Measurements from ENCODE around the gene LDHD. TPM values are rescaled to one million over a fixed set of nuclear protein-coding genes. Genes with fewer than 3 reads are reported as not detected.

LDHD gene
- total and polyA plus RNA-seq, 12 donors = 60.7 to 135 (median 89.5) TPM

- Histone ChIP-seq H3K36me3 (peaks cover 0 to 4% (median 0%) of the 10 kb centered on the region in 9 donors), H3K27me3 (no peaks in the 10 kb centered on the region), H3K9me3 (no peaks in the 10 kb centered on the region), H3K4me3 (peak overlapping the region in 1 of 10 donors; percentile 28), H3K4me1 (peaks cover 16 to 64% (median 48%) of the 10 kb centered on the region in 9 donors), H3K27ac (peak overlapping the region; percentile 21 to 83 (median 68))
- ATAC-seq = peak in 3 of 8 donors; percentile 1 to 34 (median 6)
- TF ChIP-seq, protein P1, sequence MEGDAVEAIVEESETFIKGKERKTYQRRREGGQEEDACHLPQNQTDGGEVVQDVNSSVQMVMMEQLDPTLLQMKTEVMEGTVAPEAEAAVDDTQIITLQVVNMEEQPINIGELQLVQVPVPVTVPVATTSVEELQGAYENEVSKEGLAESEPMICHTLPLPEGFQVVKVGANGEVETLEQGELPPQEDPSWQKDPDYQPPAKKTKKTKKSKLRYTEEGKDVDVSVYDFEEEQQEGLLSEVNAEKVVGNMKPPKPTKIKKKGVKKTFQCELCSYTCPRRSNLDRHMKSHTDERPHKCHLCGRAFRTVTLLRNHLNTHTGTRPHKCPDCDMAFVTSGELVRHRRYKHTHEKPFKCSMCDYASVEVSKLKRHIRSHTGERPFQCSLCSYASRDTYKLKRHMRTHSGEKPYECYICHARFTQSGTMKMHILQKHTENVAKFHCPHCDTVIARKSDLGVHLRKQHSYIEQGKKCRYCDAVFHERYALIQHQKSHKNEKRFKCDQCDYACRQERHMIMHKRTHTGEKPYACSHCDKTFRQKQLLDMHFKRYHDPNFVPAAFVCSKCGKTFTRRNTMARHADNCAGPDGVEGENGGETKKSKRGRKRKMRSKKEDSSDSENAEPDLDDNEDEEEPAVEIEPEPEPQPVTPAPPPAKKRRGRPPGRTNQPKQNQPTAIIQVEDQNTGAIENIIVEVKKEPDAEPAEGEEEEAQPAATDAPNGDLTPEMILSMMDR (IDR thresholded peaks at IDR 0.05) = no peak
- no peak for DNase-seq
- intact Hi-C loops (cut with DNase I) = no loop called here
- 68 to 72% methylated on average over 10 of the region's 10 CpGs for WGBS, 2 donors
Observed at GRCh38 chr16:75086688-75087374, 29.7 kb downstream of the LDHD start.

GRCh38 chr16:75086281-75086680 is 30.3 kb downstream of the LDHD start:
- Histone ChIP-seq H3K4me3 (no peak overlapping the region), H3K36me3 (peaks cover 0 to 4% (median 0%) of the 10 kb centered on the region in 9 donors), H3K27me3 (no peaks in the 10 kb centered on the region), H3K27ac (no peak overlapping the region), H3K4me1 (peaks cover 16 to 62% (median 52%) of the 10 kb centered on the region in 9 donors), H3K9me3 (no peaks in the 10 kb centered on the region)
- DNase-seq (no peak), ATAC-seq (no peak)
- 88 to 94% methylated on average over 1 of the region's 1 CpG for WGBS, 2 donors
- TF ChIP-seq, protein P1 (IDR thresholded peaks at IDR 0.05) = no peak
- intact Hi-C loops (cut with DNase I) = no loop called here

- ATAC-seq (no peak), DNase-seq (no peak)
- no peaks in the 10 kb centered on the region for H3K9me3 ChIP-seq
- H3K27me3 ChIP-seq = no peaks in the 10 kb centered on the region
- intact Hi-C loops (cut with DNase I) = no loop called here
- no peak overlapping the region for H3K27ac ChIP-seq
- H3K4me1 ChIP-seq = peaks cover 16 to 66% (median 56%) of the 10 kb centered on the region in 9 donors
- 95 to 96% methylated on average over 4 of the region's 4 CpGs for WGBS, 2 donors
- peaks cover 0 to 4% (median 0%) of the 10 kb centered on the region in 9 donors for H3K36me3 ChIP-seq
- TF ChIP-seq, protein P1 (IDR thresholded peaks at IDR 0.05) = no peak
- no peak overlapping the region for H3K4me3 ChIP-seq
Observed at GRCh38 chr16:75085556-75085955, 31.0 kb downstream of the LDHD start.

DNA sequence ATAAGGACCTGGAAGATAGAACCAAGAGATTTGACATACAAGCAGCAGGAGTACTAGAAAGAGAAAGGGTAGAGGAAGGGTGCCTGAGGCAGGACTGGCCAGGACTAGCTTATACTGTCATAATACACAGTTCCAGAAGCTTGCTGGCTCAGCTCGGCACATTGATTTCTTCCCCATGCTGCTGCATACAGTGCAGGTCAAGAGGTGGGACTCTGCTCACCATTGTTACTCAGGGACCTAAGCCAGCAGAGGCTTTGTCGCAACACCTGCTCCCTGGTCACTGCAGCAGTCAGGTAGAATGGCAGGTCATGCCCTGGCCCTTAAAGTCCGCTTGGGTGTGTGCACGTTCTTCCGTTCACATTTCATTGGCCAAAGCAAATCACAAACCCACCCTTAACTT is 32.8 kb downstream of the LDHD start:
- Histone ChIP-seq H3K36me3 (peaks cover 0 to 4% (median 0%) of the 10 kb centered on the region in 9 donors), H3K27me3 (no peaks in the 10 kb centered on the region), H3K27ac (no peak overlapping the region), H3K9me3 (no peaks in the 10 kb centered on the region), H3K4me1 (peaks cover 16 to 65% (median 47%) of the 10 kb centered on the region in 9 donors), H3K4me3 (no peak overlapping the region)
- intact Hi-C loops (cut with DNase I) = no loop called here
- TF ChIP-seq, protein P1 (IDR thresholded peaks at IDR 0.05) = no peak
- DNase-seq (no peak), ATAC-seq (no peak)
- 91 to 94% methylated on average over 5 of the region's 5 CpGs for WGBS, 2 donors

Measured in heart right ventricle (tissue), 16 donors.